CD14-positive monocyte (primary cell): ENCODE data around the gene CDC14C. TPM values are rescaled to one million over a fixed set of nuclear protein-coding genes. Genes with fewer than 3 reads are reported as not detected.
"Not testable (repeated sequence)": the region's sequence is repeated elsewhere in the genome, so short reads cannot be mapped to it uniquely, and the experiment has no call there.

Experiments
- DNase-seq, 3 donors: peaks; one replicate each; pipeline ENCODE4 v3.0.0-alpha.2; 2011 to 2022
- H2AFZ ChIP-seq: 2 replicates; pipeline ENCODE4 v1.6.0; 2012; ENCODE audit warnings: mild to moderate bottlenecking, low read depth, low read length, inconsistent platforms; ENCODE audit not compliant: insufficient read depth, poor library complexity, severe bottlenecking
- H3K27ac ChIP-seq, 2 donors: 1 replicate in 1 of 2; 2 replicates in 1 of 2; pipeline ENCODE4 v1.5.1; 2012 to 2013; ENCODE audit warnings: low read length in 2 of 2, control low read depth in 1 of 2, inconsistent platforms in 1 of 2, low read depth in 1 of 2, mild to moderate bottlenecking in 1 of 2
- H3K27me3 ChIP-seq, 2 donors: one replicate each; pipeline versions ENCODE4 v1.6.0 to v1.6.1; 2011 to 2013; ENCODE audit warnings: low read length in 2 of 2; ENCODE audit not compliant: control insufficient read depth in 2 of 2, insufficient read depth in 2 of 2
- H3K36me3 ChIP-seq, 2 donors: replicated peaks in 1 of 2; 1 replicate in 1 of 2; 2 replicates in 1 of 2; pipeline versions ENCODE4 v1.5.1 to v1.6.1; 2012 to 2013; ENCODE audit warnings: low read length in 2 of 2, control low read depth in 1 of 2, inconsistent platforms in 1 of 2, mild to moderate bottlenecking in 1 of 2; ENCODE audit not compliant: insufficient read depth in 2 of 2, control insufficient read depth in 1 of 2
- H3K4me1 ChIP-seq, 2 donors: 1 replicate in 1 of 2; 2 replicates in 1 of 2; pipeline versions ENCODE4 v1.5.1 to v1.6.1; 2012 to 2013; ENCODE audit warnings: low read length in 2 of 2, control low read depth in 1 of 2, inconsistent platforms in 1 of 2, mild to moderate bottlenecking in 1 of 2, moderate library complexity in 1 of 2; ENCODE audit not compliant: insufficient read depth in 2 of 2, control insufficient read depth in 1 of 2
- H3K4me2 ChIP-seq: replicated peaks from 2 replicates; pipeline ENCODE3; 2012; ENCODE audit warnings: low read length, moderate library complexity, mild to moderate bottlenecking; ENCODE audit not compliant: poor library complexity, severe bottlenecking; ENCODE audit errors: extremely low read depth
- H3K4me3 ChIP-seq, 3 experiments: fragments of 200-600 bp in 1 of 3; sonication (generic) in 1 of 3; replicated peaks in 1 of 3; 1 replicate in 2 of 3; 2 replicates in 1 of 3; pipeline ENCODE4 v1.5.1; 2011 to 2013; ENCODE audit warnings: low read length in 3 of 3, mild to moderate bottlenecking in 3 of 3, control low read depth in 2 of 3, low read depth in 2 of 3, inconsistent platforms in 1 of 3, moderate library complexity in 1 of 3
- H3K79me2 ChIP-seq: 2 replicates; pipeline ENCODE4 v1.6.0; 2012; ENCODE audit warnings: mild to moderate bottlenecking, control low read depth, inconsistent platforms, low read length, moderate library complexity; ENCODE audit not compliant: insufficient read depth
- H3K9ac ChIP-seq: 2 replicates; pipeline ENCODE4 v1.6.0; 2017; ENCODE audit warnings: low read length, mild to moderate bottlenecking; ENCODE audit not compliant: insufficient read depth, poor library complexity, severe bottlenecking
- H3K9me3 ChIP-seq, 2 donors: replicated peaks in 1 of 2; 1 replicate in 1 of 2; 2 replicates in 1 of 2; pipeline versions ENCODE4 v1.5.1 to v1.6.1; 2012 to 2013; ENCODE audit warnings: low read length in 2 of 2, control low read depth in 1 of 2; ENCODE audit not compliant: control insufficient read depth in 1 of 2, insufficient read depth in 1 of 2
- H4K20me1 ChIP-seq: 2 replicates; pipeline ENCODE4 v1.6.0; 2012; ENCODE audit warnings: mild to moderate bottlenecking, low read length, control low read depth, moderate library complexity; ENCODE audit not compliant: insufficient read depth
- H3K27ac Mint-ChIP-seq, 7 donors: one replicate each; pipeline ENCODE4 v1.8.0; 2020; ENCODE audit warnings: mild to moderate bottlenecking in 7 of 7, mixed read lengths in 7 of 7, moderate library complexity in 6 of 7, inconsistent platforms in 2 of 7
- H3K27me3 Mint-ChIP-seq, 3 donors: one replicate each; pipeline ENCODE4 v1.8.0; 2021 to 2022; ENCODE audit warnings: low read depth in 3 of 3, mild to moderate bottlenecking in 3 of 3, mixed read lengths in 3 of 3, moderate library complexity in 3 of 3, inconsistent platforms in 1 of 3
- H3K36me3 Mint-ChIP-seq, 2 donors: one replicate each; pipeline ENCODE4 v1.8.0; 2020; ENCODE audit warnings: mixed read lengths in 2 of 2, inconsistent platforms in 1 of 2, mild to moderate bottlenecking in 1 of 2
- H3K4me1 Mint-ChIP-seq: one replicate; pipeline ENCODE4 v1.8.0; 2020; ENCODE audit warnings: mild to moderate bottlenecking, mixed read lengths
- H3K4me3 Mint-ChIP-seq, 2 donors: one replicate each; pipeline ENCODE4 v1.8.0; 2020; ENCODE audit warnings: mild to moderate bottlenecking in 2 of 2, mixed read lengths in 2 of 2, moderate library complexity in 1 of 2
- H3K9me3 Mint-ChIP-seq, 7 donors: one replicate each; pipeline ENCODE4 v1.8.0; 2020 to 2022; ENCODE audit warnings: mixed read lengths in 7 of 7, mild to moderate bottlenecking in 6 of 7, moderate library complexity in 6 of 7, inconsistent platforms in 2 of 7
- WGBS: methylation state at CpG from one replicate; pipeline ENCODE4 v1.1.5; 2013; ENCODE audit warnings: missing lambda C conversion rate; ENCODE audit not compliant: insufficient coverage; 5-methylcytosine and 5-hydroxymethylcytosine counted together
- intact Hi-C, 2 donors: fragments of 100-400 bp; cut with micrococcal nuclease; formaldehyde crosslinking; loops; one replicate each; pipeline versions ENCODE4 v1.15.0 to v1.15.1; 2023
- polyA plus RNA-seq, 3 donors: library from polyadenylated mRNA; depleted of rRNA in 1 of 3; unstranded in 2 of 3; stranded (reverse) in 1 of 3; fragments of 300-500 nt in 2 of 3; fragments of >200 nt in 1 of 3; fragmentation: Illumina TruSeq in 2 of 3; gene quantifications; 1 replicate in 2 of 3; 2 replicates in 1 of 3; pipeline ENCODE4 v1.2.3, GENCODE V29; 2012 to 2021
- TF ChIP-seq, protein P1 (sequence below): fragments of 200-600 bp; IDR thresholded peaks from one replicate; pipeline ENCODE4 v1.8.0; 2022; ENCODE audit warnings: antibody characterized with exemption, mild to moderate bottlenecking

Gene CDC14C
- polyA plus RNA-seq, 3 donors, result not detected

GRCh38 chr7:48904975-48905374 is 19.4 kb upstream of the CDC14C start:
- no peaks in the 10 kb centered on the region for H3K79me2 ChIP-seq
- H4K20me1 ChIP-seq, result no peaks in the 10 kb centered on the region
- no peaks in the 10 kb centered on the region for H3K27me3 Mint-ChIP-seq
- TF ChIP-seq, protein P1, sequence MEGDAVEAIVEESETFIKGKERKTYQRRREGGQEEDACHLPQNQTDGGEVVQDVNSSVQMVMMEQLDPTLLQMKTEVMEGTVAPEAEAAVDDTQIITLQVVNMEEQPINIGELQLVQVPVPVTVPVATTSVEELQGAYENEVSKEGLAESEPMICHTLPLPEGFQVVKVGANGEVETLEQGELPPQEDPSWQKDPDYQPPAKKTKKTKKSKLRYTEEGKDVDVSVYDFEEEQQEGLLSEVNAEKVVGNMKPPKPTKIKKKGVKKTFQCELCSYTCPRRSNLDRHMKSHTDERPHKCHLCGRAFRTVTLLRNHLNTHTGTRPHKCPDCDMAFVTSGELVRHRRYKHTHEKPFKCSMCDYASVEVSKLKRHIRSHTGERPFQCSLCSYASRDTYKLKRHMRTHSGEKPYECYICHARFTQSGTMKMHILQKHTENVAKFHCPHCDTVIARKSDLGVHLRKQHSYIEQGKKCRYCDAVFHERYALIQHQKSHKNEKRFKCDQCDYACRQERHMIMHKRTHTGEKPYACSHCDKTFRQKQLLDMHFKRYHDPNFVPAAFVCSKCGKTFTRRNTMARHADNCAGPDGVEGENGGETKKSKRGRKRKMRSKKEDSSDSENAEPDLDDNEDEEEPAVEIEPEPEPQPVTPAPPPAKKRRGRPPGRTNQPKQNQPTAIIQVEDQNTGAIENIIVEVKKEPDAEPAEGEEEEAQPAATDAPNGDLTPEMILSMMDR, result no peak
- intact Hi-C loops, result no loop called here
- peaks cover 2 to 17% (median 10%) of the 10 kb centered on the region in 7 donors for H3K9me3 Mint-ChIP-seq
- H3K27ac ChIP-seq, result no peak overlapping the region
- H3K36me3 ChIP-seq, result no peaks in the 10 kb centered on the region
- no peaks in the 10 kb centered on the region for H3K4me1 Mint-ChIP-seq
- H3K27me3 ChIP-seq, result no peaks in the 10 kb centered on the region
- peaks cover 8 to 9% of the 10 kb centered on the region in 2 donors for H3K9me3 ChIP-seq
- no peak overlapping the region for H2AFZ ChIP-seq
- no peaks in the 10 kb centered on the region for H3K36me3 Mint-ChIP-seq
- H3K4me2 ChIP-seq, result no peak overlapping the region
- H3K4me3 ChIP-seq, result no peak overlapping the region
- H3K4me1 ChIP-seq, result no peaks in the 10 kb centered on the region
- H3K4me3 Mint-ChIP-seq, result no peak overlapping the region
- H3K27ac Mint-ChIP-seq, result no peak overlapping the region
- WGBS, result no CpG with 5 or more reads among the region's 1 CpG
- no peak overlapping the region for H3K9ac ChIP-seq
- DNase-seq, result no peak

GRCh38 chr7:48905686-48906085 is 18.7 kb upstream of the CDC14C start:
- H3K4me1 ChIP-seq, H3K4me1 Mint-ChIP-seq, H3K27me3 ChIP-seq, H3K27me3 Mint-ChIP-seq, H3K27ac ChIP-seq, H2AFZ ChIP-seq, H3K4me3 ChIP-seq, H3K79me2 ChIP-seq, H3K4me2 ChIP-seq, H3K36me3 ChIP-seq, H4K20me1 ChIP-seq, H3K36me3 Mint-ChIP-seq, H3K9me3 ChIP-seq, H3K4me3 Mint-ChIP-seq, intact Hi-C loops, H3K9ac ChIP-seq, DNase-seq, H3K27ac Mint-ChIP-seq: not testable (repeated sequence)
- WGBS, result 83% methylated on average over 2 of the region's 6 CpGs
- H3K9me3 Mint-ChIP-seq, result peaks cover 2 to 18% (median 10%) of the 10 kb centered on the region in 7 donors

DNA sequence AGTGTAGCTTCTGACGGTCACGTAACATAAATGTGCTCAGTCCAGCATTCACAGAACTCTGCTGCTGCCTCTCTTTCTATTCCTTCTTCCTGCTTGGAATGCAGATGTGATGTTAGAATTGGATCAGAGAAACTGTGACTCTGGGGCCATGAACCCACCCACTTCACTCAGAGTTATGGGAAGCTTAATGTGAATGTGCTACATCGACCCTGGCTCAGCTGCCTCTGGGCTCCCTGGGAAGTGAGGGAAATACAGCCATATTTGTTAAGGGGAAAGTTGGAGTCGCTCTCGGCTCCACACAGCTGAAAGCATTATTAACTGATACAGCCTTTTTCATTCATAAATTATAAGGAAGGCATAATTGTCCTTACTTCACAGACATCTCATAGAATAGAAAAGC is 14.5 kb upstream of the CDC14C start:
- H3K4me3 ChIP-seq, H3K4me1 Mint-ChIP-seq, H3K36me3 ChIP-seq, H2AFZ ChIP-seq, H3K27ac ChIP-seq, H4K20me1 ChIP-seq, H3K27me3 ChIP-seq, H3K4me2 ChIP-seq, H3K27me3 Mint-ChIP-seq, H3K9me3 ChIP-seq, H3K9ac ChIP-seq, H3K27ac Mint-ChIP-seq, H3K4me1 ChIP-seq, intact Hi-C loops, H3K4me3 Mint-ChIP-seq, DNase-seq, H3K79me2 ChIP-seq, H3K36me3 Mint-ChIP-seq: not testable (repeated sequence)
- no CpG with 5 or more reads among the region's 5 CpGs for WGBS
- H3K9me3 Mint-ChIP-seq, result peaks cover 8 to 27% (median 15%) of the 10 kb centered on the region in 7 donors
